PFSK-1 (cell line): ENCODE data around the gene IQGAP2.

Experiments used
- FOXP2 ChIP-seq: optimal IDR thresholded peaks from 2 replicates; pipeline ENCODE3; 2011; ENCODE audit warnings: borderline replicate concordance, control low read depth, inconsistent platforms; ENCODE audit not compliant: insufficient read depth; ENCODE audit errors: extremely low read length, extremely low read depth
- POLR2AphosphoS5 ChIP-seq: IDR thresholded peaks from 2 replicates; pipeline ENCODE4 v1.6.1; 2012; ENCODE audit warnings: low read depth, mild to moderate bottlenecking, control low read depth, low read length, moderate library complexity
- SIN3A ChIP-seq: IDR thresholded peaks from 2 replicates; pipeline ENCODE4 v1.6.1; 2012; ENCODE audit warnings: mild to moderate bottlenecking, low read length, moderate library complexity, borderline replicate concordance; ENCODE audit not compliant: insufficient read depth
- TAF1 ChIP-seq: IDR thresholded peaks from 2 replicates; pipeline ENCODE4 v1.6.1; 2012; ENCODE audit warnings: low read length, control low read depth, borderline replicate concordance; ENCODE audit not compliant: insufficient read depth
- TF ChIP-seq, protein P1 (sequence below), 2 experiments: IDR thresholded peaks; 2 replicates each; pipeline versions ENCODE4 v1.6.1 to v1.8.0; 2011 to 2012; ENCODE audit warnings: low read depth in 2 of 2, low read length in 2 of 2, control low read depth in 1 of 2, inconsistent platforms in 1 of 2, mild to moderate bottlenecking in 1 of 2, moderate library complexity in 1 of 2; ENCODE audit not compliant: insufficient read depth in 1 of 2

IQGAP2 gene

DNA sequence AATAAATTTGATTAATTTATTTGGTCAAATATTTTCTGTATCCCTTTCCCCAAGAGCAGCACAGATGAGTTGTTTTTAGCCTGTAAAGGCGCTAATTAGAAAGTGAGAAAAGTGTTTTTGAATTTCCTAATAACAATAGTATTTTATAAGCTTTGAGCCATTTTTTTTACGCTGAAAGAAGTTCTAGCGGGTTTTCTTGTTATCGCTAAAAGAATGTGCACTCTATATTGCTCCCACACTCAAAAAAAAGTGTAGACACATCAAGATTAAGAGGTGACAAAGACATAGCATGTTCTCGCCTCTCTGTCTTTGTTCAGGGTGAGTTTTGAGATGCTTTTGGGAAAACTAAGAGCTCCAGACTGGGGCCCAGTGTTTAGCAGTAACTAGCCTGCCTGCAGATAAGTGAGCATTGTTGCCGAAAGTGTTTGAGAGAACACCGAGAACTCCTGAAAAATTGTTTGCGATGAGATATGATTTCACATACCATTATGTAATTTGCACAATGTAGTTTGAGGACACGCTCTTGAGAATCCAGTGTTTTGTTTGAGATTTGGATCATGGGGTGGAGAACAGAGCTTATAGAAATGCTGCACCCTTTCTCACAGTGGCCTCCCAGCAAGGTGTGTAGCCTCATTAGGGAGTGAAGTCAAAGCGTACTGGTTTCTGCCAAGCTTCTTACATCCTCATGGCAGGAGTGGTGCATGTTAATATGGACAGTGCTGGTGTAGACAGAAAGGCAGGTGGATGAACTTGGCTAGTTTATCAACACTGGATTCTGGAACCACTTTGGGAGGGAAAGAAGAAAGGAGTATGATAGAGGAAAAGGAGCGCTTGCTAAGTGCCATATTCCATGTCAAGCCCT is 314.4 kb downstream of the IQGAP2 start:
- TF ChIP-seq SIN3A, result no peak
- TF ChIP-seq, protein P1, sequence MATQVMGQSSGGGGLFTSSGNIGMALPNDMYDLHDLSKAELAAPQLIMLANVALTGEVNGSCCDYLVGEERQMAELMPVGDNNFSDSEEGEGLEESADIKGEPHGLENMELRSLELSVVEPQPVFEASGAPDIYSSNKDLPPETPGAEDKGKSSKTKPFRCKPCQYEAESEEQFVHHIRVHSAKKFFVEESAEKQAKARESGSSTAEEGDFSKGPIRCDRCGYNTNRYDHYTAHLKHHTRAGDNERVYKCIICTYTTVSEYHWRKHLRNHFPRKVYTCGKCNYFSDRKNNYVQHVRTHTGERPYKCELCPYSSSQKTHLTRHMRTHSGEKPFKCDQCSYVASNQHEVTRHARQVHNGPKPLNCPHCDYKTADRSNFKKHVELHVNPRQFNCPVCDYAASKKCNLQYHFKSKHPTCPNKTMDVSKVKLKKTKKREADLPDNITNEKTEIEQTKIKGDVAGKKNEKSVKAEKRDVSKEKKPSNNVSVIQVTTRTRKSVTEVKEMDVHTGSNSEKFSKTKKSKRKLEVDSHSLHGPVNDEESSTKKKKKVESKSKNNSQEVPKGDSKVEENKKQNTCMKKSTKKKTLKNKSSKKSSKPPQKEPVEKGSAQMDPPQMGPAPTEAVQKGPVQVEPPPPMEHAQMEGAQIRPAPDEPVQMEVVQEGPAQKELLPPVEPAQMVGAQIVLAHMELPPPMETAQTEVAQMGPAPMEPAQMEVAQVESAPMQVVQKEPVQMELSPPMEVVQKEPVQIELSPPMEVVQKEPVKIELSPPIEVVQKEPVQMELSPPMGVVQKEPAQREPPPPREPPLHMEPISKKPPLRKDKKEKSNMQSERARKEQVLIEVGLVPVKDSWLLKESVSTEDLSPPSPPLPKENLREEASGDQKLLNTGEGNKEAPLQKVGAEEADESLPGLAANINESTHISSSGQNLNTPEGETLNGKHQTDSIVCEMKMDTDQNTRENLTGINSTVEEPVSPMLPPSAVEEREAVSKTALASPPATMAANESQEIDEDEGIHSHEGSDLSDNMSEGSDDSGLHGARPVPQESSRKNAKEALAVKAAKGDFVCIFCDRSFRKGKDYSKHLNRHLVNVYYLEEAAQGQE (IDR thresholded peaks at IDR 0.05; ENCODE audit: insufficient read depth in 1 of 2, low read depth in 2 of 2, low read length in 2 of 2), result no peak
- no peak for TF ChIP-seq TAF1
- no peak for TF ChIP-seq POLR2AphosphoS5
- TF ChIP-seq FOXP2, result no peak

GRCh38 chr5:76718381-76718832 is 315.3 kb downstream of the IQGAP2 start:
- TF ChIP-seq, protein P1 (IDR thresholded peaks at IDR 0.05; ENCODE audit: insufficient read depth in 1 of 2, low read depth in 2 of 2, low read length in 2 of 2), result no peak
- TF ChIP-seq SIN3A (no peak), FOXP2 (no peak), TAF1 (no peak), POLR2AphosphoS5 (no peak)

GRCh38 chr5:76718880-76719279 is 315.8 kb downstream of the IQGAP2 start:
- TF ChIP-seq, protein P1 (IDR thresholded peaks at IDR 0.05; ENCODE audit: insufficient read depth in 1 of 2, low read depth in 2 of 2, low read length in 2 of 2), result no peak
- TF ChIP-seq POLR2AphosphoS5 (no peak), FOXP2 (no peak), SIN3A (no peak), TAF1 (no peak)

DNA sequence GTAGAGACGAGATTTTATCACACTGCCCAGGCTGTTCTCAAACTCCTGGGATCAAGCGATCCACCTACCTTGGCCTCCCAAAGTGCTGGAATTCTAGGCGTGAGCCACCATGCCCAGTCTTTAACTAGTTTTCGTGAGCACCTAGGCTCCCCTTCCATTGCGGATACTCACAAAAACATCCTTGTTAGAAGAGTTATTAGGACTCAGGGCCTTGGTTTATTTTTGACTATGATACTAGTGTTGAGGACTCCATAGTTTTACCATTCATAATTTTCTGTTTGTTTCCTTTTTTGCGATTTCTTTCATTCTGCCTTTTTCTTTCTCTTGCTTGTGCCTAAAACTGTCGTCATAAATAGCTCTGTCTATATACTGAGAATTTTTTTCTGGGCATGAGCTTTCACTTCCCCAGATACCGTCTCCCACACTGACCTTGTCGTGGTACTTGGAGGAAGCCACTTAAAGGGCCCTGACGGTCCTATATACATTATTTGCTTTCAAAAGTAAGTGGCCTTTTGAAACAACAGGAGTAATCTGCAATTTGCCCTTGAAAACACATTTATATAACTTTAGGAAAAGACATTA is 318.0 kb downstream of the IQGAP2 start:
- no peak for TF ChIP-seq FOXP2
- no peak for TF ChIP-seq POLR2AphosphoS5
- TF ChIP-seq TAF1, result no peak
- TF ChIP-seq SIN3A, result no peak
- TF ChIP-seq, protein P1 (IDR thresholded peaks at IDR 0.05; ENCODE audit: insufficient read depth in 1 of 2, low read depth in 2 of 2, low read length in 2 of 2), result no peak
